ENCODE data around the gene HCFC1.

The HCFC1 gene

GRCh38 chrX:154019633-154020528 lies 48.3 kb upstream of the HCFC1 start, which contains the start of gene IRAK1:
TSS of gene IRAK1 (minus strand) at chrX:154019902. CDS start at chrX:154019812, 90 bp downstream.
- Histone ChIP-seq H3K18ac (ENCODE audit: low read length) (no peak within 1 kb of the TSS), H3K14ac (ENCODE audit: low read length) (peak within 1 kb of the TSS; percentile 59), H2BK12ac (ENCODE audit: low read length) (no peak within 1 kb of the TSS), H4K12ac (ENCODE audit: low read depth, low read length) (peak within 1 kb of the TSS; percentile 83), H2BK120ac (ENCODE audit: insufficient read depth, low read length, poor library complexity) (peak within 1 kb of the TSS; percentile 30), H3K36me3 (ENCODE audit: control insufficient read depth in 1 of 2, insufficient read depth in 2 of 2, low read length in 2 of 2) (peaks cover 26 to 27% of the 10 kb centered on the region in 2 experiments), H3K79me2 (ENCODE audit: control insufficient read depth, insufficient read depth, low read length, poor library complexity) (peaks cover 6% of the 10 kb centered on the region), H3K23ac (ENCODE audit: low read length) (no peak within 1 kb of the TSS), H3K27ac (ENCODE audit: low read depth, low read length) (peak within 1 kb of the TSS; percentile 73), H3K4me3 (ENCODE audit: low read depth, low read length) (peak within 1 kb of the TSS; percentile 74), H4K8ac (ENCODE audit: low read depth, low read length) (peak within 1 kb of the TSS; percentile 86), H3K9me3 (ENCODE audit: insufficient read depth, low read depth, low read length) (no peaks in the 10 kb centered on the region), H3K4ac (ENCODE audit: low read depth, low read length) (peak within 1 kb of the TSS; percentile 49), H2AFZ (ENCODE audit: insufficient read depth, low read length, poor library complexity) (no peak within 1 kb of the TSS), H3K9ac (ENCODE audit: low read length) (peak within 1 kb of the TSS; percentile 80), H3K4me2 (ENCODE audit: low read length) (peak within 1 kb of the TSS; percentile 73), H2AK5ac (ENCODE audit: low read length) (peak within 1 kb of the TSS; percentile 44), H3K79me1 (ENCODE audit: low read length) (peaks cover 8% of the 10 kb centered on the region), H2BK5ac (ENCODE audit: low read depth, low read length, poor library complexity) (peak within 1 kb of the TSS; percentile 50), H4K91ac (ENCODE audit: low read depth, low read length) (peak within 1 kb of the TSS; percentile 82), H3K27me3 (ENCODE audit: insufficient read depth, low read length) (no peaks in the 10 kb centered on the region), H3K4me1 (ENCODE audit: control insufficient read depth in 1 of 2, insufficient read depth in 2 of 2, low read length in 2 of 2) (peaks cover 11 to 23% of the 10 kb centered on the region in 2 experiments)
- DNase-seq: peak; percentile 32 to 57
- WGBS (ENCODE audit: extremely low coverage, insufficient coverage, insufficient read length): no CpG with 5 or more reads among the region's 99 CpGs

- H2AFZ ChIP-seq (ENCODE audit: insufficient read depth, low read length, poor library complexity): no peak overlapping the region
- H3K9me3 ChIP-seq (ENCODE audit: insufficient read depth, low read depth, low read length): no peaks in the 10 kb centered on the region
- H3K14ac ChIP-seq (ENCODE audit: low read length): peak overlapping the region; percentile 55
- no peak overlapping the region for H2BK12ac ChIP-seq (ENCODE audit: low read length)
- peaks cover 8% of the 10 kb centered on the region for H3K79me1 ChIP-seq (ENCODE audit: low read length)
- peak overlapping the region; percentile 12 for H2BK5ac ChIP-seq (ENCODE audit: low read depth, low read length, poor library complexity)
- no CpG with 5 or more reads among the region's 45 CpGs for WGBS (ENCODE audit: extremely low coverage, insufficient coverage, insufficient read length)
- peak overlapping the region; percentile 29 for H4K91ac ChIP-seq (ENCODE audit: low read depth, low read length)
- peaks cover 6% of the 10 kb centered on the region for H3K79me2 ChIP-seq (ENCODE audit: control insufficient read depth, insufficient read depth, low read length, poor library complexity)
- H3K18ac ChIP-seq (ENCODE audit: low read length): no peak overlapping the region
- peaks cover 27 to 29% of the 10 kb centered on the region in 2 experiments for H3K36me3 ChIP-seq (ENCODE audit: control insufficient read depth in 1 of 2, insufficient read depth in 2 of 2, low read length in 2 of 2)
- peak overlapping the region; percentile 52 for H3K9ac ChIP-seq (ENCODE audit: low read length)
- H3K23ac ChIP-seq (ENCODE audit: low read length): no peak overlapping the region
- peak overlapping the region; percentile 70 for H3K4me3 ChIP-seq (ENCODE audit: low read depth, low read length)
- peak overlapping the region; percentile 49 for H3K4ac ChIP-seq (ENCODE audit: low read depth, low read length)
- H3K27ac ChIP-seq (ENCODE audit: low read depth, low read length): no peak overlapping the region
- peaks cover 11 to 23% of the 10 kb centered on the region in 2 experiments for H3K4me1 ChIP-seq (ENCODE audit: control insufficient read depth in 1 of 2, insufficient read depth in 2 of 2, low read length in 2 of 2)
- H3K27me3 ChIP-seq (ENCODE audit: insufficient read depth, low read length): no peaks in the 10 kb centered on the region
- peak overlapping the region; percentile 7 for H2BK120ac ChIP-seq (ENCODE audit: insufficient read depth, low read length, poor library complexity)
- H3K4me2 ChIP-seq (ENCODE audit: low read length): peak overlapping the region; percentile 73
- peak overlapping the region; percentile 84 for H4K8ac ChIP-seq (ENCODE audit: low read depth, low read length)
- H2AK5ac ChIP-seq (ENCODE audit: low read length): peak overlapping the region; percentile 44
- DNase-seq: no peak
- H4K12ac ChIP-seq (ENCODE audit: low read depth, low read length): peak overlapping the region; percentile 34
Measured at GRCh38 chrX:154019061-154019621, 47.5 kb upstream of the HCFC1 start.

- Histone ChIP-seq H3K4me3 (ENCODE audit: low read depth, low read length) (no peak overlapping the region), H3K18ac (ENCODE audit: low read length) (no peak overlapping the region), H3K79me1 (ENCODE audit: low read length) (peaks cover 8% of the 10 kb centered on the region), H2BK12ac (ENCODE audit: low read length) (no peak overlapping the region), H2BK120ac (ENCODE audit: insufficient read depth, low read length, poor library complexity) (peak overlapping the region; percentile 7), H3K9me3 (ENCODE audit: insufficient read depth, low read depth, low read length) (no peaks in the 10 kb centered on the region), H2AK5ac (ENCODE audit: low read length) (peak overlapping the region; percentile 18), H4K91ac (ENCODE audit: low read depth, low read length) (peak overlapping the region; percentile 29), H3K14ac (ENCODE audit: low read length) (peak overlapping the region; percentile 14), H3K9ac (ENCODE audit: low read length) (peak overlapping the region; percentile 25), H3K4ac (ENCODE audit: low read depth, low read length) (peak overlapping the region; percentile 64), H3K27ac (ENCODE audit: low read depth, low read length) (no peak overlapping the region), H3K23ac (ENCODE audit: low read length) (no peak overlapping the region), H3K4me2 (ENCODE audit: low read length) (peak overlapping the region; percentile 73), H2BK5ac (ENCODE audit: low read depth, low read length, poor library complexity) (peak overlapping the region; percentile 12), H4K8ac (ENCODE audit: low read depth, low read length) (peak overlapping the region; percentile 84), H3K27me3 (ENCODE audit: insufficient read depth, low read length) (no peaks in the 10 kb centered on the region), H3K79me2 (ENCODE audit: control insufficient read depth, insufficient read depth, low read length, poor library complexity) (peaks cover 6% of the 10 kb centered on the region), H3K36me3 (ENCODE audit: control insufficient read depth in 1 of 2, insufficient read depth in 2 of 2, low read length in 2 of 2) (peaks cover 27 to 29% of the 10 kb centered on the region in 2 experiments), H4K12ac (ENCODE audit: low read depth, low read length) (peak overlapping the region; percentile 6), H2AFZ (ENCODE audit: insufficient read depth, low read length, poor library complexity) (no peak overlapping the region), H3K4me1 (ENCODE audit: control insufficient read depth in 1 of 2, insufficient read depth in 2 of 2, low read length in 2 of 2) (peaks cover 11 to 23% of the 10 kb centered on the region in 2 experiments)
- WGBS (ENCODE audit: extremely low coverage, insufficient coverage, insufficient read length): no CpG with 5 or more reads among the region's 15 CpGs
- no peak for DNase-seq
Measured at GRCh38 chrX:154018518-154019060, 47.0 kb upstream of the HCFC1 start.

GRCh38 chrX:154017766-154018517 lies 46.3 kb upstream of the HCFC1 start:
- Histone ChIP-seq H4K91ac (ENCODE audit: low read depth, low read length) (no peak overlapping the region), H3K9ac (ENCODE audit: low read length) (no peak overlapping the region), H2BK12ac (ENCODE audit: low read length) (peak overlapping the region; percentile 42), H3K18ac (ENCODE audit: low read length) (peak overlapping the region; percentile 18), H3K79me1 (ENCODE audit: low read length) (peaks cover 8% of the 10 kb centered on the region), H3K27ac (ENCODE audit: low read depth, low read length) (no peak overlapping the region), H2AFZ (ENCODE audit: insufficient read depth, low read length, poor library complexity) (no peak overlapping the region), H3K36me3 (ENCODE audit: control insufficient read depth in 1 of 2, insufficient read depth in 2 of 2, low read length in 2 of 2) (peaks cover 28 to 29% of the 10 kb centered on the region in 2 experiments), H3K23ac (ENCODE audit: low read length) (no peak overlapping the region), H4K8ac (ENCODE audit: low read depth, low read length) (no peak overlapping the region), H3K4me2 (ENCODE audit: low read length) (no peak overlapping the region), H3K79me2 (ENCODE audit: control insufficient read depth, insufficient read depth, low read length, poor library complexity) (peaks cover 6% of the 10 kb centered on the region), H3K4me1 (ENCODE audit: control insufficient read depth in 1 of 2, insufficient read depth in 2 of 2, low read length in 2 of 2) (peaks cover 13 to 28% of the 10 kb centered on the region in 2 experiments), H3K4ac (ENCODE audit: low read depth, low read length) (peak overlapping the region; percentile 64), H3K14ac (ENCODE audit: low read length) (no peak overlapping the region), H4K12ac (ENCODE audit: low read depth, low read length) (no peak overlapping the region), H3K9me3 (ENCODE audit: insufficient read depth, low read depth, low read length) (no peaks in the 10 kb centered on the region), H2BK120ac (ENCODE audit: insufficient read depth, low read length, poor library complexity) (no peak overlapping the region), H2AK5ac (ENCODE audit: low read length) (peak overlapping the region; percentile 78), H3K27me3 (ENCODE audit: insufficient read depth, low read length) (no peaks in the 10 kb centered on the region), H2BK5ac (ENCODE audit: low read depth, low read length, poor library complexity) (no peak overlapping the region), H3K4me3 (ENCODE audit: low read depth, low read length) (no peak overlapping the region)
- DNase-seq: no peak
- no CpG with 5 or more reads among the region's 26 CpGs for WGBS (ENCODE audit: extremely low coverage, insufficient coverage, insufficient read length)
